ENCODE measurements around the gene CFLAR.
"Not testable (repeated sequence)": the region's sequence is repeated elsewhere in the genome, so short reads cannot be mapped to it uniquely, and the experiment has no call there.

Gene CFLAR

GRCh38 chr2:201144101-201145051 is 28.4 kb downstream of the CFLAR start:
- DNase-seq (ENCODE audit: low read depth in 1 of 2, low spot score in 1 of 2) = no peak

- no peak for DNase-seq (ENCODE audit: low read depth in 1 of 2, low spot score in 1 of 2)
Observed at GRCh38 chr2:201148434-201148990, 32.5 kb downstream of the CFLAR start.

GRCh38 chr2:201149064-201149820 is 33.3 kb downstream of the CFLAR start:
- no peak for DNase-seq (ENCODE audit: low read depth in 1 of 2, low spot score in 1 of 2)

GRCh38 chr2:201149821-201150165 is 33.8 kb downstream of the CFLAR start:
- DNase-seq (ENCODE audit: low read depth in 1 of 2, low spot score in 1 of 2) = not testable (repeated sequence)

- no peak for DNase-seq (ENCODE audit: low read depth in 1 of 2, low spot score in 1 of 2)
Observed at GRCh38 chr2:201150454-201151020, 34.6 kb downstream of the CFLAR start.

GRCh38 chr2:201151127-201151981 is 35.4 kb downstream of the CFLAR start:
- DNase-seq (ENCODE audit: low read depth in 1 of 2, low spot score in 1 of 2) = no peak

- no peak for DNase-seq (ENCODE audit: low read depth in 1 of 2, low spot score in 1 of 2)
Observed at GRCh38 chr2:201152517-201152916, 36.6 kb downstream of the CFLAR start.

- DNase-seq (ENCODE audit: low read depth in 1 of 2, low spot score in 1 of 2) = no peak
Observed at GRCh38 chr2:201152999-201153815, 37.2 kb downstream of the CFLAR start.

GRCh38 chr2:201154615-201155399 is 38.8 kb downstream of the CFLAR start:
- DNase-seq (ENCODE audit: low read depth in 1 of 2, low spot score in 1 of 2) = no peak

- DNase-seq (ENCODE audit: low read depth in 1 of 2, low spot score in 1 of 2) = no peak
Observed at GRCh38 chr2:201156036-201156435, 40.1 kb downstream of the CFLAR start.

- DNase-seq (ENCODE audit: low read depth in 1 of 2, low spot score in 1 of 2) = no peak
Observed at GRCh38 chr2:201156640-201157039, 40.7 kb downstream of the CFLAR start.

GRCh38 chr2:201157694-201158093 is 41.7 kb downstream of the CFLAR start:
- no peak for DNase-seq (ENCODE audit: low read depth in 1 of 2, low spot score in 1 of 2)

- DNase-seq (ENCODE audit: low read depth in 1 of 2, low spot score in 1 of 2) = peak in 1 of 2 donors; percentile 23
Observed at GRCh38 chr2:201158111-201158929, 42.4 kb downstream of the CFLAR start.

- no peak for DNase-seq (ENCODE audit: low read depth in 1 of 2, low spot score in 1 of 2)
Observed at GRCh38 chr2:201164166-201164565, 48.2 kb downstream of the CFLAR start.

GRCh38 chr2:201167546-201167945 is 51.6 kb downstream of the CFLAR start:
- DNase-seq (ENCODE audit: low read depth in 1 of 2, low spot score in 1 of 2) = no peak

GRCh38 chr2:201168496-201168895 is 52.5 kb downstream of the CFLAR start:
- DNase-seq (ENCODE audit: low read depth in 1 of 2, low spot score in 1 of 2) = not testable (repeated sequence)

- no peak for DNase-seq (ENCODE audit: low read depth in 1 of 2, low spot score in 1 of 2)
Observed at GRCh38 chr2:201171259-201171814, 55.4 kb downstream of the CFLAR start.

GRCh38 chr2:201172279-201172678 is 56.3 kb downstream of the CFLAR start:
- DNase-seq (ENCODE audit: low read depth in 1 of 2, low spot score in 1 of 2) = no peak

All from stimulated activated CD4-positive, alpha-beta T cell treated with anti-CD3 and anti-CD28 coated beads, Interleukin-15, amount 100 ng/mL, for 1 hour (primary cell).